Activated naive CD8-positive, alpha-beta T cell (primary cell): ENCODE data around the gene SLC25A17.
"Not testable (repeated sequence)": the region's sequence is repeated elsewhere in the genome, so short reads cannot be mapped to it uniquely, and the experiment has no call there.

Experiments
- H3K27ac Mint-ChIP-seq: one replicate; pipeline ENCODE4 v1.8.0; 2021; ENCODE audit warnings: mixed read lengths
- H3K27me3 Mint-ChIP-seq: one replicate; pipeline ENCODE4 v1.8.0; 2021; ENCODE audit warnings: mixed read lengths
- H3K36me3 Mint-ChIP-seq: one replicate; pipeline ENCODE4 v1.8.0; 2021; ENCODE audit warnings: mixed read lengths
- H3K4me1 Mint-ChIP-seq: one replicate; pipeline ENCODE4 v1.8.0; 2021; ENCODE audit warnings: low read depth, mixed read lengths
- H3K4me3 Mint-ChIP-seq: one replicate; pipeline ENCODE4 v1.8.0; 2021; ENCODE audit warnings: mild to moderate bottlenecking, mixed read lengths
- H3K9me3 Mint-ChIP-seq: one replicate; pipeline ENCODE4 v1.8.0; 2021; ENCODE audit warnings: low read depth, mixed read lengths

The SLC25A17 gene, protein sequence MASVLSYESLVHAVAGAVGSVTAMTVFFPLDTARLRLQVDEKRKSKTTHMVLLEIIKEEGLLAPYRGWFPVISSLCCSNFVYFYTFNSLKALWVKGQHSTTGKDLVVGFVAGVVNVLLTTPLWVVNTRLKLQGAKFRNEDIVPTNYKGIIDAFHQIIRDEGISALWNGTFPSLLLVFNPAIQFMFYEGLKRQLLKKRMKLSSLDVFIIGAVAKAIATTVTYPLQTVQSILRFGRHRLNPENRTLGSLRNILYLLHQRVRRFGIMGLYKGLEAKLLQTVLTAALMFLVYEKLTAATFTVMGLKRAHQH

DNA sequence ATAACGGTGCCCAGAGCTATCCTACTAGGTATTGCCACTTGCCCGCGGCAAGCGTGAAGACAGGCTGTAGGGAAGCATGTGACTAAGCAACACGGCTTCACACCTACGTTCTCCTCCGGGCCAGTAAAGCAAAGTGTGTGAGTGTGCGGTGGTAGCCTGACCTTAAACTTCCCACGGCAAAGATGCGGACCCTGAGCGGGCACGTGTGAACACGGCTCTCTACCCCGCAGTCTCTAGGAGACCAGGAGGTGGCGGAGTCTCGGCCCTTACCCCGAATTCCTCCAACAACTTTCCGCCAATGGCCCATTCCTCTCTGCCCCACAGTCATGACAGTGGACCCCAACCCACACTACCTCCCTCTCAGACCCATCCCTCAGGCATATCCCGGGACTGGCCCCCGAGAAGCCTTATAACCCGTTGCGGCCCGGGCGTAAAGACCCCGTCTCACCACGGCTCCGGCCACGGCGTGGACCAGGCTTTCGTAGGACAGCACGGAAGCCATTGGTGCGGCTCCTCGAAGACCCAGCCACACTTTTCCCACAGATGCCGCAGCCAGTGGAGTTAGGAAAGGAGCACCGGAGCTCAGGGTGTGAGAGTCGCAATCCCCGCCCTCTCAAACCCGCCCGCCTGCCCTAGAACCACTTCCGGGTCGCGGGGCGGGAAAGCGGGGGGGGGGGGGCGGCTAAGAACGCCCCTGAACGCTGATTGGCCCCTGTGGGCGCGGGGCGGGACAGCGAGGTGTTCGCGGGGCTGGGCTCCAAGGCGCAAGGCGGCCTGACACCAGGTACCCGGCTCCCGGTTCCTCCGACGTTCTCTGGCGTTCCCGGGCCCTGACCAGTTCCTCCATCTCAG is at the start of gene SLC25A17:
TSS of gene SLC25A17 (minus strand) at position 600 of the 852 bp plus-strand sequence. CDS start at position 502, 98 bp downstream.
- Mint-ChIP-seq H3K4me1 (peaks cover 37% of the 10 kb centered on the region), H3K4me3 (peak within 1 kb of the TSS; percentile 89), H3K9me3 (no peaks in the 10 kb centered on the region), H3K27ac (peak within 1 kb of the TSS; percentile 95), H3K36me3 (peaks cover 6% of the 10 kb centered on the region), H3K27me3 (no peaks in the 10 kb centered on the region)

DNA sequence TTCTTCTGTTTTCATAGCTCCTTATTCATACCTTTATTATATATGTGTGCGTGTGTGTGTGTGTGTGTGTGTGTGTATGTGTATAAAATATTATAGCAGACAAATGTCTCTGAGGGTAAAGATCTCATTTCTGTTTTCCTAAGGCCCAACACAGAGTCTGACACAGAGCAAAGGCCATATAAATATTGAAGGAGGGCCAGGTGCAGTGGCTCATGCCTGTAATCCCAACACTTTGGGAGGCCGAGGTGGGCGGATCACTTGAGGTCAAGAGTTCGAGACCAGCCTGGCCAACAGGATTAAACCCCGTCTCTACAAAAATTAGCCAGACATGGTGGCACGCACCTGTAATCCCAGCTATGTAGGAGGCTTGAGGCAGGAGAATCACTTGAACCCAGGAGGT is 49.2 kb upstream of the SLC25A17 start:
- not testable (repeated sequence) for H3K4me3 Mint-ChIP-seq, H3K27ac Mint-ChIP-seq, H3K27me3 Mint-ChIP-seq, H3K36me3 Mint-ChIP-seq, H3K9me3 Mint-ChIP-seq
- H3K4me1 Mint-ChIP-seq = peaks cover 24% of the 10 kb centered on the region

DNA sequence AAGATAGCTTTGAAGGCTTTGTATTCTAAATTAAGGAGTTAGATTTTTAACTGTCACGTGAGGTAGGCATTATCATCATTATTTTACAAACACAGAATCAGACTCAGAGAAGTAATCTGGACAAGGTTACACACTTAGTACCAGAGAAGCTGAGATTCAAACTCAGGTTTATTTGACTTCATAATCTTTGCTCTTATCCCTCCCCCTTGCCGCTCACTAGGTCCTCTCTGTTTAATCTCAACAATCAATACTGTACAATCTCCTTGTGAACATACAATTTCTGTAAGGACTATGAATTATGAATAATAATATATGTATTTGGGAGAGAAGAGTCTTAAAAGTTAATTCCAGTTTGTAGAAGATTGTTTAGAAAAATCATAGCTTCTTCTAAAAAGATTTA is 48.0 kb upstream of the SLC25A17 start:
- no peaks in the 10 kb centered on the region for H3K27me3 Mint-ChIP-seq
- H3K27ac Mint-ChIP-seq = no peak overlapping the region
- H3K4me3 Mint-ChIP-seq = no peak overlapping the region
- no peaks in the 10 kb centered on the region for H3K9me3 Mint-ChIP-seq
- H3K4me1 Mint-ChIP-seq = peaks cover 34% of the 10 kb centered on the region
- peaks cover 4% of the 10 kb centered on the region for H3K36me3 Mint-ChIP-seq

DNA sequence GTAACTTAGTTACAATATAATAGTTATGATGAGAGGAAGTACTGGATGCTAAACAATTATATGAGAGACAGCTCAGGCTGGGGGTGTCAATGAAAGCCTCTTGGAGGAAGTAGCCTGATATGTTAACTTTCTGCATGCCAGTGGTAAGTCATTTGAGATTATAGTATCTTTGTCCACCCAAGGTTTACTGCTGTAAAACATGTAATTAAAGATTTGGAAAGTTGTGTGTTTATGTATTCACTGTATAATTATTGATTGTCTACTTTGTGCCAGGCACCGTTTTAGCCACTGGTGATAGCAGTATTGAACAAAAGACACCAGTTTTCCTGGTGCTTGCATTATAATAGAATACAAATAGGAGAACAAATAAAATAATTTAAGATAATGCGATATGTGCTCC is 43.4 kb upstream of the SLC25A17 start:
- H3K4me1 Mint-ChIP-seq = peaks cover 55% of the 10 kb centered on the region

DNA sequence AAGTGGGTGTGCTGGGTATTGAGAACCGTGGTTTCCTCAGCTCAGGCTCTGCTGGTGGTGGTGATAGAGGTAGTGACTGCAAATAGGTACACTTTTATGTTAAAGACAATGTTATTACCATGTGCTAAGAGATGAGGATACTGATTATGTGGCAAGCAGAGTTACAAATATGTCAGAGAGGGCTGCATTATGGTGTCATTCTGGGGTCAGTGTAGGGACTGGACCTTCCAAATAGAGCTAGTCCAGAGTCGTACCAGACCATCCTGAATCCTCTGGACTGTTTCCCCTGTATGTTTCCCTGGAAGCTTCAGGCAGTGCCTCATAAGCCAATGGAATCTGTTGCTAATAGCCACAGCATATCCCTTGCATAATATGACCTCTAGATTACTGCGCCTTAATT is 42.9 kb upstream of the SLC25A17 start, which contains the start of gene DNAJB7:
TSS of gene DNAJB7 (minus strand) at position 101 of the 400 bp plus-strand sequence. CDS start 119 bp downstream, outside the sequence.
- H3K9me3 Mint-ChIP-seq = no peaks in the 10 kb centered on the region
- peaks cover 11% of the 10 kb centered on the region for H3K36me3 Mint-ChIP-seq
- peaks cover 56% of the 10 kb centered on the region for H3K4me1 Mint-ChIP-seq
- no peaks in the 10 kb centered on the region for H3K27me3 Mint-ChIP-seq
- peak within 1 kb of the TSS; percentile 68 for H3K27ac Mint-ChIP-seq
- H3K4me3 Mint-ChIP-seq = peak within 1 kb of the TSS; percentile 27

More for the DNA sequence above, 43.4 kb upstream of the SLC25A17 start:
- H3K4me3 Mint-ChIP-seq = no peak overlapping the region
- H3K27me3 Mint-ChIP-seq = no peaks in the 10 kb centered on the region
- no peak overlapping the region for H3K27ac Mint-ChIP-seq
- H3K36me3 Mint-ChIP-seq = peaks cover 11% of the 10 kb centered on the region
- no peaks in the 10 kb centered on the region for H3K9me3 Mint-ChIP-seq

DNA sequence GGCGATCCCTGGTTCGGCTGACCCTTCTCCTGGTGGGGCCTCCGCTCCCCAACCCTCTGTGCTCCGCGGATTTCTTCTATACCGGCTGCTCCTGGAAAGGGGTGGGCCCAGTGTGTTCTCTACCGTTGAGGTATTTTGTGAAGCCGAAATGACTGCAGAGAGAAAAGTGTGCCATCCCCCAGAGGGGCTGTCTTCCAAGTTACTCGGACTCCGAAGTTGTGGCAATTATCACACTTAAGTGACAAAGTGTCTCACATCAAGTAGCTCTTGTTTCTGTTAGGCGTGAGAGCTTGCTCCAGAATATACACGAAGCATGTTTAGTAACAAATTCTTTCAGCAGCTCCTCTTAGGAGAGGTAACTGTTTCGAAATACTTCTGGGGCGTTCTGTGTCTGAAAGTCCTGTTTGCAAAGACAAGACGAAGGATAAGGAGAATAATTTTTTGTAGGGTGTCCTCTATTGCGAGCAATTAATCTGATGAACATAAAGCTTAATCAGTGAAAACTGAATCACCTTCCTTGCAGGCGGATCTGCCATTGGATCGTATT is 38.2 kb upstream of the SLC25A17 start:
- Mint-ChIP-seq H3K27me3 (no peaks in the 10 kb centered on the region), H3K4me3 (peak overlapping the region; percentile 99), H3K27ac (peak overlapping the region; percentile 100), H3K36me3 (peaks cover 11% of the 10 kb centered on the region), H3K4me1 (peaks cover 54% of the 10 kb centered on the region), H3K9me3 (no peaks in the 10 kb centered on the region)

DNA sequence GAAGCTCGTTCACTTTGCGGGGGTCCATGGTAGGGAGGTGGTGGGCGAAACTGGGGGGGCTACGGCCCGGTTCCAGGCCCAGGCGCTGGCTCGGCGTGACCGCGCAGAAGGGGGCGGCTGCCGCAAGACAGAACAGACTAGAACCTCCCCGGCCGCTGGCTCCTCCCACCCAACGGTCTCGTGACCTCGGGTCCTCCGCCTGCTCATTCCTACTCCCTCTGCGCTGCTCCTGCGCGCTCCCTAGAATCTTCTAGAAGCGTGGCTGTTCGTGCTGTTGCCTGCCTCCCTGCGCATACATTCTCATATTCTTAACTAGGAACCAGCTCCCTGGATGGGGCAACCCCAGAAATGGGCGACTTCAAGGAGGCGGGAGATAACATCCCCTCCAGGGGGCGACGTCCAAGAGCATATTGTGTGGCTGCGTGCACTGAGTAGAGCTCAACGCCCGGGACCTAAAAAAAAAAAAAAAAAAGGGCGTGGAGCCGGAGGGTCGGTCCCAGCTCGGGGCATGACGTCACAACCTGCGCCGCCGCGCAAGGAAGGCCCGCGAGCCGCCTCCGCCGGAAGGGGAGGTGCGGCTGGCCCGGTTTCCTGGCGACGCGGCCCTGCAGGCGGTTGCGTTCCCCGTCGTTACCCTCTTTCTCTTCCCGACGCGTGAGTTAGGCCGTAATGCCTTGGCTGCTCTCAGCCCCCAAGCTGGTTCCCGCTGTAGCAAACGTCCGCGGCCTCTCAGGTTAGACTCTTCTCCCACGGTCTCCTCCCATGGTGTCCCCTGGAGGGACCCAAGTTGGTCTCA is 37.6 kb upstream of the SLC25A17 start, which contains the start of the genes ST13 and XPNPEP3:
TSS of gene ST13 (minus strand) at position 127 of the 796 bp plus-strand sequence. CDS start at position 28, 99 bp downstream.
TSS of gene XPNPEP3 (plus strand) at position 636 of the 796 bp plus-strand sequence. CDS start at position 670, 34 bp downstream.
- Mint-ChIP-seq H3K36me3 (peaks cover 8% of the 10 kb centered on the region), H3K9me3 (no peaks in the 10 kb centered on the region), H3K4me1 (peaks cover 54% of the 10 kb centered on the region), H3K27me3 (no peaks in the 10 kb centered on the region), H3K4me3 (peak within 1 kb of the TSS; percentile 99), H3K27ac (peak within 1 kb of the TSS; percentile 100)

DNA sequence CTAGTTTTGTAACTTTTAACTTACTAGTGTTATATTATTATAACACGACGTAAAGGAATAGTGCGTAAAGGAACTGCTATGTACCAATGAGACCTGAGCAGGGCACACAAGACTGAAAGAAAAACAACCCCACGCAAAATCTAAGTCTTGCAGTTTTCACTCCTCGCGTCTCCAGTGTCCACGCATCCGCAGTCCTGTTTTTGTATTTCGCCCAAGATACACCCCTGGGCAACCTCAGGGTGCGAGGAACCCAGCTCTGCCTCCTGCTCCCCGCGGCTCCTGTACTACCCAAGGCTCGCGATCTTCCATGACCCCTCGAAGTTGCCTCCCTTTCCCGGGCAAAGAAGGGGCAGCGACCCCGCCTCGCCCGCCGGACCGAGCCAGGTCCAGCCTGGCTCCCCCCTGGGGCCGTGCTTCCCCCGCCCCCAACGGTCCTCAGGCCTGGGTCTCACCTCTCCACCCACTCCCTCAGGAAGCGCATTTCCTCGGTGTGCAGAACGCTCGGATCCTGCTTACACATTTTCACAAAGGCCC is 36.9 kb upstream of the SLC25A17 start:
- peaks cover 4% of the 10 kb centered on the region for H3K36me3 Mint-ChIP-seq
- H3K9me3 Mint-ChIP-seq = no peaks in the 10 kb centered on the region
- H3K4me3 Mint-ChIP-seq = peak overlapping the region; percentile 99
- H3K27ac Mint-ChIP-seq = peak overlapping the region; percentile 100
- H3K4me1 Mint-ChIP-seq = peaks cover 57% of the 10 kb centered on the region
- H3K27me3 Mint-ChIP-seq = no peaks in the 10 kb centered on the region

DNA sequence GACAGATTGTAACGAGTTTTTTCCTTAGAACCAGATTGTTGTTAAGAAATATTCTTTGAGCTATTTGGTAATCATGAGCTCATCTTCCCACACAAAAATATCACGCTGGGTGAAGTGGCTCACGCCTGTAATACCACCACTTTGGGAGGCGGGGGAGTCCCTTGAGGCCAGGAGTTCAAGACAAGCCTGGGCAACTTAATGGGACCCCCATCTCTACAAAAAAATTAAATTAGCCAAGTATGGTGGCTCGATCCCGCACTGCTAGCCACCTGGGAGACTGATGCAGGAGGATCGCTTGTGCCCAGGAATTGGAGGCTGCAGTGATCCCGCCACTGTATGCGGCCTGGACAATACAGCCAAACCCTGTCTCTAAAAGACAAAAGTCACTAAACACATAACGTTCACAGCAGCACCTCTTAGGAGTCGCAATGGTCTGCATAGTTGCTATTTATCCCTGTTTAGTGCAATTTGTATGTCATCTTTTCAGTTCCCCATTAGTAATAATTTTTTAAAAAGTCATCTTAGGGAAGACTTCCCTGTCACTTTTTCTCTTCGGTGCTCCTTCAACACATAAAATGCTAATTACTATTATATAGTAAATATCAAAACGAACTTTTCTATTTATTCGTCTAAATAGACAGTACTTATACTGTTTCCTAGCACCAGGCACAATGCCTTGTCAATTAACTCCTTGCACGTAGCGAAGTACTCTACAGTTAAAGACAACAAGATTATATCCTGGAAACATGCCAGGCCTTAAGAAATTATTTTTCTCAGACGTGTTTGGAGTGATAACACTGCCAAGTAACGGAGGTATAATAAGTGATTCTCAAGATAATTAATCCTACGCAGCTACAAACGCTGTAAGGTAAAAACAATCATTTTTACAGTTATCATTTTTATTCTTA is 36.2 kb upstream of the SLC25A17 start:
- peaks cover 57% of the 10 kb centered on the region for H3K4me1 Mint-ChIP-seq
- peak overlapping the region; percentile 100 for H3K27ac Mint-ChIP-seq
- H3K4me3 Mint-ChIP-seq = peak overlapping the region; percentile 99
- no peaks in the 10 kb centered on the region for H3K9me3 Mint-ChIP-seq
- H3K27me3 Mint-ChIP-seq = no peaks in the 10 kb centered on the region
- H3K36me3 Mint-ChIP-seq = no peaks in the 10 kb centered on the region

DNA sequence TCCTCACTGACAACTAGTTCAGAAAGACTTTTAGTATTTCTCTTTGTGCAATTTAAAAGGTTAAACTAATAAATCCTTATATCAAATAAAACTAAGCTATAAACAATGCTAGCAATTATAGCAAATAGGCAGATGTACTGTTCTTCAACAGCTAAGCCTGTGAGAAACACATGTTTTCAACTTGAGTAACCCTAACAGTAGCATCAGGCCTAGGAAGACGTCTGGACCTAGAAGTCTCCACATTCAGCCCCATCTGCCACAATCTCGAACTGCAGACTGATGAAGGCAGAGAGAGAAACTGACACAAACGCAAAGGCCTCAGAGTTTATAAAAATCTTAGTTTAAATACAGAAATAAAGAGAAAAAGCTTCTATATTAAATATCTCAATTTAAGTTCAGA is 34.8 kb upstream of the SLC25A17 start:
- Mint-ChIP-seq H3K9me3 (no peaks in the 10 kb centered on the region), H3K27me3 (no peaks in the 10 kb centered on the region), H3K4me3 (peak overlapping the region; percentile 99), H3K27ac (peak overlapping the region; percentile 51), H3K4me1 (peaks cover 56% of the 10 kb centered on the region), H3K36me3 (no peaks in the 10 kb centered on the region)

DNA sequence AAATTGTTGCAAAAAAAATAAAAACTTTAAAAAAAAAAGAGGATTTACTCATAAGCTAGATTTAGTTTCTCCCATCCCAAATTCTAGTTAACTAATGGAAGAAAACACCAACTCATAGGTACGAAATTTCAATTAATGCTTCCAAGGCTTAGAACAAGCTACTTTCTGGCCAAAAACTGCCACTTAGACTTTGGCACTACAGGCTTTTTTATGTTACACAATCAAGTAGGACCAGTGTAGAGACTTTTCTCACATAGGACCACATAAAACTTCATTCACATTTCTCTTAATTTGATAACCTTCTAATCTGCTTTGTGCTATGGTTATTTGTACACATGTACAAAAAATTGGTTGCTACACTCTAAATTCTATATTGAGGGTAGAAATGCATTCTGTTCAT is 34.2 kb upstream of the SLC25A17 start:
- Mint-ChIP-seq H3K27me3 (no peaks in the 10 kb centered on the region), H3K9me3 (no peaks in the 10 kb centered on the region), H3K4me1 (peaks cover 53% of the 10 kb centered on the region), H3K36me3 (no peaks in the 10 kb centered on the region), H3K27ac (peak overlapping the region; percentile 52), H3K4me3 (peak overlapping the region; percentile 99)

DNA sequence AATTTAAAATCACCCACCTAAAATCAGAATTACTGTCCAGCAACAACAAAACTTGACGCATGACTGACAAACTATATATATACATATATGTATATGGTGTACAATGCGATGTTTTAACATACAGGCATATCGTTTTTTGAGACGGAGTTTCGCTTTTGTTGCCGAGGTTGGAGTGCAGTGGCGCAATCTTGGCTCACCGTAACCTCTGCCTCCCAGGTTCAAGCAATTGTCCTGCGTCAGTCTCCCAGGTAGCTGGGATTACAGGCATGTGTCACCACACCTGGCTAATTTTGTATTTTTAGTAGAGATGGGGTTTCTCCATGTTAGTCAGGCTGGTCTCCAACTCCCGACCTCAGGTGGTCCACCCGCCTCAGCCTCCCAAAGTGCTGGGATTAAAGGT is 26.7 kb upstream of the SLC25A17 start:
- not testable (repeated sequence) for H3K27ac Mint-ChIP-seq, H3K27me3 Mint-ChIP-seq, H3K9me3 Mint-ChIP-seq, H3K36me3 Mint-ChIP-seq, H3K4me3 Mint-ChIP-seq
- H3K4me1 Mint-ChIP-seq = peaks cover 19% of the 10 kb centered on the region

DNA sequence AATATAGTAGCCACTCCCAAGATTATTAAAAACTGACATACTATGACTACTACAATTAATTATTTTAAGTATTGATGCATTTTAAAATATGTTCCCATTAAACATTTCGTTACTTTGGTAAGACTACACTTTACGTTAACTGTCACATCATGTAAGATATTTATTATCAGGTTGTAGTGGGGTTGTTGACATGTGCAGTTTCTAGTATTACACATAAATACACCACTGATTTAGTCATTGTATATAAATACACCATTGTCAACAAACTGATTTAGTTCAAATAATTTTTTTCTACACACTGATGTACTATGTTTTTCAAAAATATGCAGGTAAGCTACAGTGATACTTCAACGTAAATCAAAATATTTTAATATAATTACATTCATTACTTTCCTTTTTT is 25.8 kb upstream of the SLC25A17 start:
- peak overlapping the region; percentile 34 for H3K27ac Mint-ChIP-seq
- H3K36me3 Mint-ChIP-seq = peaks cover 10% of the 10 kb centered on the region
- no peaks in the 10 kb centered on the region for H3K27me3 Mint-ChIP-seq
- no peaks in the 10 kb centered on the region for H3K9me3 Mint-ChIP-seq
- H3K4me3 Mint-ChIP-seq = no peak overlapping the region
- peaks cover 15% of the 10 kb centered on the region for H3K4me1 Mint-ChIP-seq
